Fibroblast of pulmonary artery (primary cell): ENCODE measurements around the gene C2CD4A.

Experiments used
- DNase-seq: peaks from one replicate; pipeline ENCODE4 v3.0.0-alpha.2; 2010; ENCODE audit warnings: low read depth
- H3K4me3 ChIP-seq: replicated peaks from 2 replicates; pipeline ENCODE4 v1.5.1; 2011; ENCODE audit warnings: low read depth, mild to moderate bottlenecking, control low read depth, low read length, moderate library complexity
- CTCF ChIP-seq: IDR thresholded peaks from 2 replicates; pipeline ENCODE4 v1.5.1; 2011; ENCODE audit warnings: mild to moderate bottlenecking, control low read depth, low read length, inconsistent platforms; ENCODE audit errors: missing control alignments

Gene C2CD4A

GRCh38 chr15:62119227-62119864 lies 52.6 kb downstream of the C2CD4A start:
- DNase-seq: peak; percentile 98
- no peak overlapping the region for H3K4me3 ChIP-seq
- no peak for TF ChIP-seq CTCF

GRCh38 chr15:62119874-62120273 lies 53.1 kb downstream of the C2CD4A start:
- no peak for TF ChIP-seq CTCF
- DNase-seq: no peak
- H3K4me3 ChIP-seq: no peak overlapping the region
